Natural killer cell treated with Interleukin-12 subunit alpha and Interleukin-12 subunit beta and Interleukin-15 and Interleukin-18, amount 100 ng/mL, for 72 hours (primary cell): ENCODE measurements around the gene EXOG. TPM values are rescaled to one million over a fixed set of nuclear protein-coding genes. Genes with fewer than 3 reads are reported as not detected.

Experiments used
- ATAC-seq, 2 donors: fragments of 150-1000 bp; cut with Tn5 transposase in 1 of 2; sonication (Bioruptor Pico), chemical (Tn5 transposase) in 1 of 2; 2 replicates each; pipeline ENCODE4 v1.10.0; 2021
- DNase-seq: peaks from one replicate; pipeline ENCODE4 v3.0.0; 2022; ENCODE audit warnings: low spot score
- H3K27ac Mint-ChIP-seq, 2 donors: 1 replicate in 1 of 2; 2 replicates in 1 of 2; pipeline ENCODE4 v1.8.0; 2022; ENCODE audit warnings: mixed read lengths in 2 of 2, mild to moderate bottlenecking in 1 of 2, moderate library complexity in 1 of 2
- H3K27me3 Mint-ChIP-seq, 2 donors: 1 replicate in 1 of 2; 2 replicates in 1 of 2; pipeline ENCODE4 v1.8.0; 2022; ENCODE audit warnings: mixed read lengths in 2 of 2
- H3K36me3 Mint-ChIP-seq: one replicate; pipeline ENCODE4 v1.8.0; 2022; ENCODE audit warnings: mixed read lengths
- H3K4me1 Mint-ChIP-seq, 2 donors: 1 replicate in 1 of 2; 2 replicates in 1 of 2; pipeline ENCODE4 v1.8.0; 2022; ENCODE audit warnings: low read depth in 2 of 2, mixed read lengths in 2 of 2, mild to moderate bottlenecking in 1 of 2
- H3K4me3 Mint-ChIP-seq: one replicate; pipeline ENCODE4 v1.8.0; 2022; ENCODE audit warnings: mixed read lengths
- H3K9me3 Mint-ChIP-seq: 2 replicates; pipeline ENCODE4 v1.8.0; 2022; ENCODE audit warnings: mixed read lengths
- total RNA-seq, 2 donors: library from RNA; stranded (reverse); gene quantifications; one replicate each; pipeline ENCODE4 v1.2.3, GENCODE V29; 2022

Gene EXOG
- total RNA-seq, 2 donors from 2014 or later = 33.6 to 36.3 TPM

DNA sequence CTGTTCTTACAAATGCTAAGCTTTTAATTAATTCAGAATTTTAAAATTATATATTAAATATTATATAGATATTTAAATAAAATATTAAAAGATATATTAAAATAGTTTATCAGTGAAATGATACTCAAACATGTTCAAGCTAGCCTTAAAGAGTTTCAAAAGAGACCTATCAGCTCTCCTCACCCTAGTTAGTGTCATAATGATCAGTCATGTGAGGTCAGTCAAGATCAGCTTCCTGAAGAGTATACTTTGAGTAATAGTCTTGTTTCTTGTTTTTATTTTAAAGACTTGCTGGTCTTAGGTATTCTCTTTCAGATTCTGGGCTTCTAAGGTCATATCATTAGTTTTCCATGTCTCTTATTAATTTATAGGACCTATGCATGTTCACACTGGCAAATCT, 14.5 kb downstream of the EXOG start:
- Mint-ChIP-seq H3K4me1 (no peaks in the 10 kb centered on the region), H3K4me3 (no peak overlapping the region), H3K27me3 (no peaks in the 10 kb centered on the region), H3K36me3 (peaks cover 23% of the 10 kb centered on the region), H3K9me3 (no peaks in the 10 kb centered on the region), H3K27ac (no peak overlapping the region)
- DNase-seq (no peak), ATAC-seq (no peak)

DNA sequence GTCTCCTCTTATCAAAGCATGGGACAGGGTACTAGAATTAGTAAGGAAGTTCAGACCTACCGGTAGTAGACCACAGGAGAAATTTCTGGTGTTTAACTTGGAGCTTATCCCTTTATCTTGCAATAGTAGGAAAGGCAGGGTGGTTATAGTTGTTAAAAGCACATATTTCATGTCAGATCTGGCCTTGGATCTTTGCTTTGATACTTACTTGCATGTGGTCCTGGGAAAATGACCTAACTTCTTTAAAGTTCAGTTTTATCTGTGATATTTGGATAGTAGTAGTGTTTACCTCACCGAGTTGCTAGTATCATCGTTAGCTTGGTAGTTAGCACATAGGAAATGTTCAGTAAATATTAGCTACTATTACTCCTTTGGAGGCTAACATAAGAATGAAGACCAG, 15.4 kb downstream of the EXOG start:
- Mint-ChIP-seq H3K27ac (no peak overlapping the region), H3K36me3 (peaks cover 28% of the 10 kb centered on the region), H3K4me1 (no peaks in the 10 kb centered on the region), H3K4me3 (no peak overlapping the region), H3K9me3 (no peaks in the 10 kb centered on the region), H3K27me3 (no peaks in the 10 kb centered on the region)
- ATAC-seq (no peak), DNase-seq (no peak)

DNA sequence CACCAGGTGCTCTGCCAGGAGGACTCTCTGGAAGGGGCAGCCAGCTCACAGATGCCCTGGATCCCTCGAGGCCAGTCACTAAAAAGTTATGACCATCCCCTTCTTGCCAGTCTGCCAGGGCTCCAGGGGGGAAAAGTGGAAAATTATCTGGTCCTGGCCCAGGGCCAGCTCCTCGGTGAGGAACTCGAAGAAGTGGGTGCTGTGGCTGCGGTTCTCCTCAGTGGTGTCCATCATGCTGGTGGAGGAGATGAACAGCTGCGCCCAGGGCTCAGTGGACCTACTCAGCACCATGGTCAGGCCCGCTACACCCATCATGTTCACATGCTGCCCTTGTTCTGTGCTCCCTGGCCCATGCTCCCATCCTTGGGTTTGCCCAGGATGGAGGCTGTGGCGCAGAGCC, 19.2 kb downstream of the EXOG start:
- Mint-ChIP-seq H3K36me3 (peaks cover 24% of the 10 kb centered on the region), H3K27ac (no peak overlapping the region), H3K9me3 (no peaks in the 10 kb centered on the region), H3K27me3 (no peaks in the 10 kb centered on the region), H3K4me1 (peaks cover 14 to 18% of the 10 kb centered on the region in 2 donors), H3K4me3 (no peak overlapping the region)
- DNase-seq (no peak), ATAC-seq (no peak)

DNA sequence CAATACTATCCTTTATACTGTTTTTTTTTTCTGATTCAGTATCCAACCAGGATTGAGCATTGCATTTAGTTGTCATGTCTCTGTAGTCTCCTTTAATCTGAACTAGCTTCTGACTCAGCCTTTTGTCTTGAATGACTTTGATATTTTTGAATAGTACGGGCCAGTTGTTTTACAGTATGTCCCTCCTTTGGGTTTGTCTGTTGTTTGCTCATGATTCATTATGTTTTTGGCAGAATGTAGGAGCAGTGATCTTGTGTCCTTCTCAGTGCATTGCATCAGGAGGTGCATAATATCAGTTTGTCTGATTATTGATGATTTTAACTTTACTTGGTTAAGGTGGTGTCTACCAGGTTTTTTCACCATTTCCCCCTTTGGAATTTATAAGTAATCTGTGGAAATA, 20.5 kb downstream of the EXOG start:
- no peaks in the 10 kb centered on the region for H3K27me3 Mint-ChIP-seq
- H3K4me3 Mint-ChIP-seq = no peak overlapping the region
- ATAC-seq (no peak), DNase-seq (no peak)
- H3K9me3 Mint-ChIP-seq = no peaks in the 10 kb centered on the region
- H3K4me1 Mint-ChIP-seq = peaks cover 16 to 20% of the 10 kb centered on the region in 2 donors
- peaks cover 24% of the 10 kb centered on the region for H3K36me3 Mint-ChIP-seq
- H3K27ac Mint-ChIP-seq = no peak overlapping the region

DNA sequence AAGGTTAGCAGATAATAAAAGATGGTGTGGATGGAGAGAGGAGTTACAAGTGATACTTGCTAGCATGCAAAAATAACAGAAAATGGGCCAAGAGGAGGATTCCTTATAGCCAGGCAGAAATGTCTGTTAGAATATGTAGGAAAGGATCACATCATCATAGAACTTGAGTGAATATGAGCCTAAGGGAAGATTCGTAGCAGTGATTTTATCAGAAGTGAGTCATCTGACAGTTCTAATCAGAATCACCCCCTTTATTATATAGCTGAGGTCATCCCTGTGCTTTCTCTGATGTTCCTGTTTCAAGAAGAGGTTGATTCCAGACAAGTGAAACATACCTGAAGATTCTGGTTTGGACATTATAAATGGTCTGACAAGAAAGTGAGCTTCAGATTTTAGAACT, 22.9 kb downstream of the EXOG start:
- DNase-seq = no peak
- Mint-ChIP-seq H3K27me3 (no peaks in the 10 kb centered on the region), H3K9me3 (no peaks in the 10 kb centered on the region), H3K27ac (no peak overlapping the region), H3K4me1 (peaks cover 16 to 20% of the 10 kb centered on the region in 2 donors), H3K36me3 (peaks cover 18% of the 10 kb centered on the region), H3K4me3 (no peak overlapping the region)
- no peak for ATAC-seq

DNA sequence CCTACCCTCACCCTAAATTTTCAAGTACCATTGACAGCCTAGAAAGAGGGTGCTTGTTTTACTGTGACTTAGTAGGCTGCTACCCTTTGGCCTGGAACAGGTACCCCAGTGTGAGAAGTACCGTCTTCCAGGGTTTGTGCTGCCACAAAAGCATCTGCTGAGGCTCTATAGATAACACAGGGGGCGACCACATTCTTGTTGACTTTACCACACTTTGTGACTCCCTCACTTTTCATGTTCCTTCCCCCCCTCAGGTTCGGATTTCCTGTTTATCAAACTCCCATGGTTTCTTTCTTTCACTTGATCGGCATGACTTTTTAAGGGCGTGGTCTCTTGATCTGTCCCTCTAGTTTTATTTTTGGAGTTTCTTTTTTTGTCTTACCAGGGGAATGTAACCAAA, 23.5 kb downstream of the EXOG start:
- no peaks in the 10 kb centered on the region for H3K27me3 Mint-ChIP-seq
- peaks cover 20% of the 10 kb centered on the region for H3K36me3 Mint-ChIP-seq
- H3K9me3 Mint-ChIP-seq = no peaks in the 10 kb centered on the region
- DNase-seq (no peak), ATAC-seq (no peak)
- H3K4me3 Mint-ChIP-seq = no peak overlapping the region
- H3K27ac Mint-ChIP-seq = peak overlapping the region; percentile 30 to 73
- peaks cover 16 to 20% of the 10 kb centered on the region in 2 donors for H3K4me1 Mint-ChIP-seq

DNA sequence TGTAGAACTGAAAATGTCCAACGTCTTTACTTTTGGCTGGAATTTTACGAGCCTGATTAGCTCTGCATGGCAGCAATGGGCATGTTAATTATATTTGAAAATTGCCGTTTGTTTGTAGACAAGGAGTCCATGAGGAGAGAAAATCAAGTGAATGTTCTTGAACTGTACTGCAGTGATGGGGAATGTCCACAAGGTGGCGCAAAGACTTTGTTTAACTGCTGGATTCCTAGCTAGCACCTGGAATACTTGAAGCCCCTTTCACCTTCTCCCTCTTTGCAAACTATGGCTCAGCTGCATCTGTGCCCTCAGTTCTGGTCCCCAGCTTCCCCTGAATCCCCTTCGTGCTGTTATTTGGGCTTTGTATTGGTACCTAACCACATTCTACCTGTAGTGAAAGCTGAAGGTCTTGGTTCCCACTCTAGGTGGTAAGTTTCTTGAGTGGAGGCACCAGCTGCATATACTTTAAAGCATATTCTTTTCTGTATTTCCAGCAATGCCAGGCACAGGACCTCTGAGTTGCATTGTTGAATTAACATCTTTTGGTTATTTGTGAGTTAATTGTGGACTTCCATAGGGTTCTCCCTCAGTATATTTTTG, 25.3 kb downstream of the EXOG start:
- peaks cover 22% of the 10 kb centered on the region for H3K36me3 Mint-ChIP-seq
- no peak overlapping the region for H3K4me3 Mint-ChIP-seq
- no peaks in the 10 kb centered on the region for H3K9me3 Mint-ChIP-seq
- ATAC-seq (peak in 1 of 2 donors; percentile 53), DNase-seq (no peak)
- no peak overlapping the region for H3K27ac Mint-ChIP-seq
- no peaks in the 10 kb centered on the region for H3K27me3 Mint-ChIP-seq
- peaks cover 16 to 20% of the 10 kb centered on the region in 2 donors for H3K4me1 Mint-ChIP-seq

DNA sequence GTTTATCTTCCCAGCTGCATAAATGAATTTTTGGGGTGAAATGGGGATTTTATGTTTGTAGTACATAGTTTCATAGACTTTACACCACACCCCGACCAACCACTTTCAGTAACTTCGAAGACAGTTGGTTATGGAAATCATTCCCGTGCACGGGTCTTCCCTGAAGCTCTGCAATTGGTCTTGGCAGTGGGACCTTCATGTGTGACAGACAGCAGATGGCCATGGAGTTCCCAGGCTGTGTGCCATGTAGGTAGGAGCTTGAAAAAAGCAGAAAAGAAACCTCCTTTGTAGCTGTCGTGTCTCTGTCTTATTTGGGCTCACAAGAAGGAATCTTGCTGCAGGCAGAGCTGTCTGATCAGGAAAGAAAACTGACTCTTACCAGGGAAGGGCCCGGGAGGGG, 25.9 kb downstream of the EXOG start:
- Mint-ChIP-seq H3K27me3 (no peaks in the 10 kb centered on the region), H3K9me3 (no peaks in the 10 kb centered on the region), H3K4me1 (peaks cover 16 to 20% of the 10 kb centered on the region in 2 donors), H3K27ac (no peak overlapping the region), H3K4me3 (no peak overlapping the region), H3K36me3 (peaks cover 17% of the 10 kb centered on the region)
- no peak for ATAC-seq
- no peak for DNase-seq

DNA sequence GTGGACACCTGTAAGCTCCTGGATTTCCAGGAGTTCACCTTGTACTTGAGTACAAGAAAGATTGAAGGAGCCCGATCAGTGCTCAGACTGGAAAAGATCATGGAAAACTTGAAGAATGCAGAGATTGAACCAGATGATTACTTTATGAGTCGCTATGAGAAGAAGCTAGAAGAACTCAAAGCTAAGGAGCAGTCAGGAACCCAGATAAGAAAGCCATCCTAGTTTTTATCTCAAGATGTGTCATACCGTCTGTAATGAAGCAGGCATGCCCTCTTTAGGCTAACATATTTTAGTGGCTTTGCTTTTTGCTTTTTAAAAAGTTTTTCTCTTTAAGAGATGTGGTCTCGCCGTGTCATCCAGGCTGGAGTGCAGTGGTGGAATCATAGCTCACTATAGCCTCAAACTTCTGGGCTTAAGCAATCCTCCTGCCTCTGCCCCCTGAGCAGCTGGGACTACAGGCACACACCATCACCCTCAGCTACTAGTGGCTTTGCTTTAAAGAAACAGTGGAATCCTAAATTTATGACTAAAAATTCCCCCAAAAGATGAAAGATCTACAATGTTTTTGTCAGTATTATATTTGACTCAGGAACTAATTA, 28.1 kb downstream of the EXOG start:
- peaks cover 20% of the 10 kb centered on the region for H3K36me3 Mint-ChIP-seq
- ATAC-seq (no peak), DNase-seq (no peak)
- H3K4me3 Mint-ChIP-seq = no peak overlapping the region
- H3K27me3 Mint-ChIP-seq = no peaks in the 10 kb centered on the region
- no peaks in the 10 kb centered on the region for H3K9me3 Mint-ChIP-seq
- peaks cover 12 to 14% of the 10 kb centered on the region in 2 donors for H3K4me1 Mint-ChIP-seq
- peak overlapping the region in 1 of 2 donors; percentile 31 for H3K27ac Mint-ChIP-seq

DNA sequence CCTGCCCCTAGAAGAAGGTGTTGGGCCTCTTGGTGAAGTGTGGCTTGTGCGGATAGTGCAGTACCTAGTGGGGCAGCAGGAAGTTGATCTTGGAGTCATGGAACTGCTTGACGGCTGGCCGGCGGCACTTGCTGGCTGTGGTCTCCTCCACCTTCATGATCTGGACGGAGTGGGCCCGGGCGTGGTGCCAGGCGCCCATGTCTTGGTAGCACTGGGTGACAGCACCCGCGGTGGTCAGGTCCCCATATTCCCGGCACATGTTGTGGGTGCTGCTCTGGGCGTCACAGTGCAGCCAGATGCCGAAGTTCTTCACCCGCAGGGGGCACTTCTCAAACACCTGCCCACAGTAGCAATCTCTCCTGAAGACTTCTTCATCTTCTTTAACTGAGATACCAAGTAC, 30.7 kb downstream of the EXOG start:
- H3K36me3 Mint-ChIP-seq = peaks cover 26% of the 10 kb centered on the region
- H3K9me3 Mint-ChIP-seq = no peaks in the 10 kb centered on the region
- H3K27ac Mint-ChIP-seq = no peak overlapping the region
- no peak overlapping the region for H3K4me3 Mint-ChIP-seq
- peaks cover 0 to 5% of the 10 kb centered on the region in 2 donors for H3K4me1 Mint-ChIP-seq
- DNase-seq (no peak), ATAC-seq (no peak)
- H3K27me3 Mint-ChIP-seq = no peaks in the 10 kb centered on the region

DNA sequence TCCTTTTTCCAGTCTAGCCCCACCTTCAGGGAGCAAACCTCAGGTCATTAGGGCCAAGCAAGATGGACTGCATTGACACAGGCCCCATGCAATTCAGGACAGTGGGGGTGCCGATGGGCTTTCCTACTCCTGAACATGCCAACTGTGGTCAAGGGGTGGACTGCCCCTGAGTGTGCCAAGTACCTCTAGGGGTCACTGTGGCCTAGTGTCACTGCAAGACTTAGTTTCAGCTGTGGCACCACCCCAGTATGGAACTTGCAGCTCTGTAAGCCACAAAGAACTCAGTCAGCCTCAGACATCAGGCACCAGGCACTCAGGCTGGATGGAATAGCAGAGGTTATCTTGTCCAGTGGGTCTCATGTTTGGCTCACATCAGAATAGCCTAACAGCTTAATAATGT, 32.3 kb downstream of the EXOG start:
- peaks cover 26% of the 10 kb centered on the region for H3K36me3 Mint-ChIP-seq
- H3K9me3 Mint-ChIP-seq = no peaks in the 10 kb centered on the region
- DNase-seq = no peak
- no peaks in the 10 kb centered on the region for H3K27me3 Mint-ChIP-seq
- H3K27ac Mint-ChIP-seq = no peak overlapping the region
- no peak for ATAC-seq
- no peak overlapping the region for H3K4me3 Mint-ChIP-seq
- H3K4me1 Mint-ChIP-seq = peaks cover 0 to 9% of the 10 kb centered on the region in 2 donors

DNA sequence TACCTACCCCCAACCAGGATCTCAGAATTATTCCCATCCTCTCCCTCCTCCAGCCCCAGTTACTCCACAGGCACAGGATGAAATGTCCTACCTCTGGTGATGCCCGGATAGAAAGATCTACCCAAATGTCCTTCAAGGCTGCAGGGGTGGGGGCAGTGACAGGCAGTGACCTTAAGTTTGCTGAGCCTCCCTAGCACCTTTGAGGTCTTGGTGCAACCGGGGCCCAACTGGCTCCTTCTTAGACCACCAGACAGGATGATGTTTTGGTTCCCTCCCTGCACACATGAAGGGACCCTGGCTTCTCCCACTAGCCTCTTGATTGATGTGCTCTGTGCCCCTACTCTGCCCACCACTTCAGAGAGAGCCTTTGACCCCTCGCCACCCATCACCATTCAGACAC, 36.4 kb downstream of the EXOG start:
- Mint-ChIP-seq H3K4me1 (peaks cover 0 to 11% of the 10 kb centered on the region in 2 donors), H3K4me3 (no peak overlapping the region), H3K27ac (no peak overlapping the region), H3K9me3 (no peaks in the 10 kb centered on the region), H3K36me3 (peaks cover 19% of the 10 kb centered on the region), H3K27me3 (no peaks in the 10 kb centered on the region)
- no peak for DNase-seq
- ATAC-seq = no peak

DNA sequence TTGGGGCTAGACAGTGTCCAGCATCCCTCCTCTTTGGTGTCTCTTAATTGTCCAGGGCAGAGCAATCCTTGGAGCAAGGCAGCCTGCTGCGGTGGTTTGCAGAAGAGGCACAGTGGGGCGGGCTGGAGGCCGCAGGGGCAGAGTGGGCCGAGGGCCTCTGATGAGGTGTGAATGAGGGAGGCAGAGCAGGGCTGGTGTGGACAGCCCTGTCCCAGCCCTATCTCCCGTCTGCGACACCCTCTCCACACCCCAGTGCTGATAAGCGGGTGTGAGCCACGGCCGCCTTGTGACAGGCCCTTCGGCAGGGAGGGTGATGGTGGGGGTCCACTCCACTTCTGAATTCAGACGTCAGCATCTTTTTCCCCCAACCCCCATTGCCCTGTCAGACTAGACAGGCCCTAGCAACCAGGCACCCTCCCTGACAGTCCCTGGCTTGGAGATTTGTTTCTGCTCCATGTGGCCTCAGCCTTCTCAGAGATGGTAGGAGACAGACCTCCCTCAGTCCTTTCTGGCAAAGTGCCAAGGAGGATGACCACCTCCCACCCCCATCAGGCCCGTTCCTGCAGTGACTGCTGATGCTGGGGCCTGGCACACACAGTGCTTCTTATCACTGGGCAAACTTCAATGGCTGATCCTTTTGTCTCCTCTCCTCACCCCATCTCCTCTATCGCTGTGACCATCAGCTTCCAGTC, 37.3 kb downstream of the EXOG start:
- Mint-ChIP-seq H3K9me3 (no peaks in the 10 kb centered on the region), H3K4me1 (peaks cover 0 to 8% of the 10 kb centered on the region in 2 donors), H3K4me3 (no peak overlapping the region), H3K27ac (no peak overlapping the region), H3K27me3 (no peaks in the 10 kb centered on the region), H3K36me3 (peaks cover 11% of the 10 kb centered on the region)
- ATAC-seq (peak in 1 of 2 donors; percentile 28), DNase-seq (no peak)

DNA sequence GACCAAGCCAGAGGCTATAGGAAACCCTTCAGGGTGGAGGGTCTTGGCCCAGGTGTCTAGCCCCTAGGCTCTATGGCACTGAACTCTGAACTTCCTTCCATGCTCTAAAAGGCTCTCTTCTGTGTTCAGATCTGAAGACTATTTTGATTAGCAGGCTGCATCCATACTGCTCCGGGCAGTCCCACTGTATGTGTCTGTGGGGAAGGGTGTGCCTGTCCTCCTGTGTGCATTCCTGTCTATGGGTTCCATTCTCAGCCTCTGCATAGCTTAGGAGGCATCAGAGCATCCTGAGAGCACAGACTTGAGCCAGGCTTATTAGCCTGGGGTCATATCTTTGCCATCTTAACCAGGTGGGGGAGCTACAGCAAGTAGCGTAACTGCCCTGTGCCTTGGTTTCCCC, 38.0 kb downstream of the EXOG start:
- DNase-seq = no peak
- Mint-ChIP-seq H3K4me1 (peaks cover 0 to 8% of the 10 kb centered on the region in 2 donors), H3K27ac (no peak overlapping the region), H3K9me3 (no peaks in the 10 kb centered on the region), H3K4me3 (no peak overlapping the region), H3K36me3 (peaks cover 11% of the 10 kb centered on the region), H3K27me3 (no peaks in the 10 kb centered on the region)
- ATAC-seq = no peak
